Measurements from ENCODE around the gene TMCC2.

GRCh38 chr1:205235951-205236350 is 8.2 kb downstream of the TMCC2 start:
- TF ChIP-seq CTCF (IDR thresholded peaks at IDR 0.05; ENCODE audit: low read depth, low read length, poor library complexity, severe bottlenecking), result no peak
- TF ChIP-seq EZH2phosphoT487 (IDR thresholded peaks at IDR 0.05; ENCODE audit: borderline replicate concordance, low read length), result no peak

Measured in DOHH2 (cell line).